Thyroid gland (tissue), 4 donors: ENCODE data around the gene ALDH1B1.
"Not testable (repeated sequence)": the region's sequence is repeated elsewhere in the genome, so short reads cannot be mapped to it uniquely, and the experiment has no call there.

ENCODE experiments used
- POLR2A ChIP-seq, 2 donors: fragments of 450-650 bp; IDR thresholded peaks; one replicate each; pipeline ENCODE4 v1.6.1; 2017; ENCODE audit warnings: antibody characterized with exemption in 2 of 2, mild to moderate bottlenecking in 2 of 2, moderate library complexity in 1 of 2
- TF ChIP-seq, protein P1 (sequence below), 6 experiments: fragments of 200-600 bp in 3 of 6; fragments of 450-650 bp in 3 of 6; sonication (generic) in 3 of 6; IDR thresholded peaks; one replicate each; pipeline ENCODE4 v1.5.1; 2016 to 2019; ENCODE audit warnings: antibody characterized with exemption in 6 of 6, mild to moderate bottlenecking in 2 of 6, inconsistent platforms in 1 of 6, moderate library complexity in 1 of 6

DNA sequence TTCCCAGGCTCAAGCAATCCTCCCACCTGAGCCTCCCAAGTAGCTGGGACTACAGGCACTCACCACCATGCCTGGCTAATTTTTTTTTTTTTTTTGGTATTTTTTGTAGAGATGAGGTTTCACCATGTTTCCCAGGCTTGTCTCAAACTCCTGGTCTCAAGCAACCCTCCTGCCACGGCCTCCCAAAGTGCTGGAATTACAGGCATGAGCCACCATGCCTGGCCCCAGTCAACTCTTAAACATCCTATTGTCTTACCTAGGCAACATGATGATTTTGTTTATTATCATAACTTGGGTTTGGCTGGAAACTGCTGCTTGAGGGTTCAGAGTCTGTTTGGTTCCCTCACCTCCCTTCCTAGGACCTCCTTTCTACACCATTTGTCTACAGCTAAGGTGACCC lies 6.7 kb downstream of the ALDH1B1 start:
- not testable (repeated sequence) for TF ChIP-seq POLR2A (IDR thresholded peaks at IDR 0.05)
- TF ChIP-seq, protein P1, sequence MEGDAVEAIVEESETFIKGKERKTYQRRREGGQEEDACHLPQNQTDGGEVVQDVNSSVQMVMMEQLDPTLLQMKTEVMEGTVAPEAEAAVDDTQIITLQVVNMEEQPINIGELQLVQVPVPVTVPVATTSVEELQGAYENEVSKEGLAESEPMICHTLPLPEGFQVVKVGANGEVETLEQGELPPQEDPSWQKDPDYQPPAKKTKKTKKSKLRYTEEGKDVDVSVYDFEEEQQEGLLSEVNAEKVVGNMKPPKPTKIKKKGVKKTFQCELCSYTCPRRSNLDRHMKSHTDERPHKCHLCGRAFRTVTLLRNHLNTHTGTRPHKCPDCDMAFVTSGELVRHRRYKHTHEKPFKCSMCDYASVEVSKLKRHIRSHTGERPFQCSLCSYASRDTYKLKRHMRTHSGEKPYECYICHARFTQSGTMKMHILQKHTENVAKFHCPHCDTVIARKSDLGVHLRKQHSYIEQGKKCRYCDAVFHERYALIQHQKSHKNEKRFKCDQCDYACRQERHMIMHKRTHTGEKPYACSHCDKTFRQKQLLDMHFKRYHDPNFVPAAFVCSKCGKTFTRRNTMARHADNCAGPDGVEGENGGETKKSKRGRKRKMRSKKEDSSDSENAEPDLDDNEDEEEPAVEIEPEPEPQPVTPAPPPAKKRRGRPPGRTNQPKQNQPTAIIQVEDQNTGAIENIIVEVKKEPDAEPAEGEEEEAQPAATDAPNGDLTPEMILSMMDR (IDR thresholded peaks at IDR 0.05) = not testable (repeated sequence)
